Activated CD8-positive, alpha-beta T cell treated with anti-CD3 and anti-CD28 coated beads for 36 hours (primary cell): Measurements from ENCODE around the gene LEMD1. TPM values are rescaled to one million over a fixed set of nuclear protein-coding genes. Genes with fewer than 3 reads are reported as not detected.

ENCODE experiments used
- ATAC-seq: fragments of 200-7000 bp; cut with Tn5 transposase; one replicate; pipeline ENCODE4 v1.10.0; 2021; ENCODE audit warnings: mild to moderate bottlenecking, moderate library complexity
- CTCF ChIA-PET: fragments of 350-600 bp; sonication (Branson Sonifier 250); formaldehyde crosslinking; loops from one replicate; lab custom pipeline; 2021; ENCODE audit warnings: antibody characterized with exemption; lab: Charles Lee
- POLR2A ChIA-PET: fragments of 350-600 bp; sonication (Branson Sonifier 250); formaldehyde crosslinking; loops from one replicate; lab custom pipeline; 2021; ENCODE audit warnings: antibody characterized with exemption; lab: Charles Lee
- DNase-seq: peaks from one replicate; pipeline ENCODE4 v3.0.0-alpha.2; 2020
- H3K27ac Mint-ChIP-seq: one replicate; pipeline ENCODE4 v1.8.0; 2021; ENCODE audit warnings: mild to moderate bottlenecking, mixed read lengths
- H3K27me3 Mint-ChIP-seq: one replicate; pipeline ENCODE4 v1.8.0; 2021; ENCODE audit warnings: mixed read lengths
- H3K36me3 Mint-ChIP-seq: one replicate; pipeline ENCODE4 v1.8.0; 2021; ENCODE audit warnings: low read depth, mixed read lengths
- H3K4me1 Mint-ChIP-seq: one replicate; pipeline ENCODE4 v1.8.0; 2021; ENCODE audit warnings: low read depth, mixed read lengths
- H3K4me3 Mint-ChIP-seq: one replicate; pipeline ENCODE4 v1.8.0; 2021; ENCODE audit warnings: mild to moderate bottlenecking, moderate library complexity, mixed read lengths
- H3K9me3 Mint-ChIP-seq: one replicate; pipeline ENCODE4 v1.8.0; 2021; ENCODE audit warnings: mixed read lengths
- CTCF ChIP-seq: fragments of 200-600 bp; IDR thresholded peaks from one replicate; pipeline ENCODE4 v1.8.0; 2022; ENCODE audit warnings: antibody characterized with exemption, mild to moderate bottlenecking
- intact Hi-C: fragments of 100-400 bp; cut with micrococcal nuclease; formaldehyde crosslinking; loops from one replicate; pipeline ENCODE4 v1.10.0; 2022
- total RNA-seq, 2 experiments: library from RNA; stranded (reverse); gene quantifications; one replicate each; pipeline ENCODE4 v1.2.3, GENCODE V29; 2021

The LEMD1 gene
- under 1 TPM; 0.58 to 0.81 TPM for total RNA-seq

- intact Hi-C loops: no loop called here
- Mint-ChIP-seq H3K27me3 (peaks cover 22% of the 10 kb centered on the region), H3K4me3 (no peak within 1 kb of the TSS), H3K4me1 (no peaks in the 10 kb centered on the region), H3K27ac (no peak within 1 kb of the TSS), H3K36me3 (no peaks in the 10 kb centered on the region), H3K9me3 (no peaks in the 10 kb centered on the region)
- DNase-seq (no peak), ATAC-seq (no peak)
- TF ChIP-seq CTCF: no peak
- POLR2A ChIA-PET: interaction anchor here (1.2 kb wide), 1 partner anchor 9 kb away, joined by 4 read pairs; no protein-coding TSS in a partner anchor
- CTCF ChIA-PET: interaction anchor here (1.0 to 12.4 kb wide), 5 partner anchors 9 to 68 kb away, joined by 3 to 153 read pairs (median 12); no protein-coding TSS in a partner anchor
These were observed at the start of gene LEMD1 for GRCh38 chr1:205421798-205422197. LEMD1 (minus strand) TSS chr1:205422056; CDS start chr1:205420536, 1,520 bp downstream.

- H3K4me1 Mint-ChIP-seq: peaks cover 7% of the 10 kb centered on the region
- ChIA-PET POLR2A (interaction anchor here (1.3 kb wide), 1 partner anchor 29 kb away, joined by 3 read pairs; no protein-coding TSS in a partner anchor), CTCF (interaction anchor here (1.1 to 2.0 kb wide), 3 partner anchors 15 to 73 kb away, joined by 4 to 7 read pairs (median 5); no protein-coding TSS in a partner anchor)
- no peak for DNase-seq
- peaks cover 6% of the 10 kb centered on the region for H3K36me3 Mint-ChIP-seq
- no peak for TF ChIP-seq CTCF
- no peak overlapping the region for H3K27ac Mint-ChIP-seq
- intact Hi-C loops: no loop called here
- no peak overlapping the region for H3K4me3 Mint-ChIP-seq
- H3K9me3 Mint-ChIP-seq: peaks cover 7% of the 10 kb centered on the region
- no peak for ATAC-seq
- H3K27me3 Mint-ChIP-seq: peaks cover 31% of the 10 kb centered on the region
These were observed 48.3 kb upstream of the LEMD1 start for GRCh38 chr1:205470131-205470530.

- no peak for TF ChIP-seq CTCF
- ATAC-seq: no peak
- CTCF ChIA-PET: interaction anchor here (1.2 to 1.8 kb wide), 4 partner anchors 9 to 23 kb away, joined by 3 to 5 read pairs (median 4); no protein-coding TSS in a partner anchor
These were observed 44.9 kb upstream of the LEMD1 start for GRCh38 chr1:205466595-205467220.

GRCh38 chr1:205465392-205465791 lies 43.5 kb upstream of the LEMD1 start:
- no peak for ATAC-seq

More at GRCh38 chr1:205466595-205467220, 44.9 kb upstream of the LEMD1 start:
- POLR2A ChIA-PET: no interaction called here
- H3K27me3 Mint-ChIP-seq: peaks cover 8% of the 10 kb centered on the region
- no peak overlapping the region for H3K4me3 Mint-ChIP-seq
- no peak for DNase-seq
- H3K4me1 Mint-ChIP-seq: no peaks in the 10 kb centered on the region
- no peak overlapping the region for H3K27ac Mint-ChIP-seq
- H3K36me3 Mint-ChIP-seq: no peaks in the 10 kb centered on the region
- intact Hi-C loops: no loop called here
- H3K9me3 Mint-ChIP-seq: no peaks in the 10 kb centered on the region

More at GRCh38 chr1:205465392-205465791, 43.5 kb upstream of the LEMD1 start:
- ChIA-PET CTCF (interaction anchor here (1.3 kb wide), 2 partner anchors 10 to 20 kb away, joined by 3 to 5 read pairs; no protein-coding TSS in a partner anchor), POLR2A (no interaction called here)
- Mint-ChIP-seq H3K27ac (no peak overlapping the region), H3K9me3 (no peaks in the 10 kb centered on the region), H3K4me3 (no peak overlapping the region), H3K36me3 (no peaks in the 10 kb centered on the region), H3K27me3 (peaks cover 14% of the 10 kb centered on the region), H3K4me1 (no peaks in the 10 kb centered on the region)
- TF ChIP-seq CTCF: no peak
- no peak for DNase-seq
- intact Hi-C loops: no loop called here
